ENCODE data around the gene TRIP10.

The TRIP10 gene

DNA sequence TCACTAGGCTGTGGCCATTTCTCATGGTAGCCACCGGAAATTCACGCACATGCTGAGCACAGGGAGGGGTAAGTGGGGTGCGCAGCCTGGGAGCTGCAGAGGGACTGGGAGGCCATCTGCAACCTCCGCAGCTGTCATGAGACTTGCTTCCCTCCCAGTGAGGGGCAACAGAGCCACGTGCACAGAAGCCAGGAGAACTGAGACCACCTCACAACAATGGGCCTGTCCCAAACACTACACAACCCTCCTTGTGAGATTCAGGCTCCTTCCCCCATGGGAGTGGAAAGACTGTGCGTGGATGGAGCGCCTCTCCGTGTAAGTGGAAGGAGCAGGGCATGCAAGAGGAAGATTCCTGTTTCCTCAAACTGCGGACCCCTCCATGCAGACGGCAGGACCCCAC lies 27.9 kb upstream of the TRIP10 start:
- no peak for DNase-seq (ENCODE audit: low read depth)

GRCh38 chr19:6712231-6712630 lies 27.2 kb upstream of the TRIP10 start:
- no peak for DNase-seq (ENCODE audit: low read depth)

DNA sequence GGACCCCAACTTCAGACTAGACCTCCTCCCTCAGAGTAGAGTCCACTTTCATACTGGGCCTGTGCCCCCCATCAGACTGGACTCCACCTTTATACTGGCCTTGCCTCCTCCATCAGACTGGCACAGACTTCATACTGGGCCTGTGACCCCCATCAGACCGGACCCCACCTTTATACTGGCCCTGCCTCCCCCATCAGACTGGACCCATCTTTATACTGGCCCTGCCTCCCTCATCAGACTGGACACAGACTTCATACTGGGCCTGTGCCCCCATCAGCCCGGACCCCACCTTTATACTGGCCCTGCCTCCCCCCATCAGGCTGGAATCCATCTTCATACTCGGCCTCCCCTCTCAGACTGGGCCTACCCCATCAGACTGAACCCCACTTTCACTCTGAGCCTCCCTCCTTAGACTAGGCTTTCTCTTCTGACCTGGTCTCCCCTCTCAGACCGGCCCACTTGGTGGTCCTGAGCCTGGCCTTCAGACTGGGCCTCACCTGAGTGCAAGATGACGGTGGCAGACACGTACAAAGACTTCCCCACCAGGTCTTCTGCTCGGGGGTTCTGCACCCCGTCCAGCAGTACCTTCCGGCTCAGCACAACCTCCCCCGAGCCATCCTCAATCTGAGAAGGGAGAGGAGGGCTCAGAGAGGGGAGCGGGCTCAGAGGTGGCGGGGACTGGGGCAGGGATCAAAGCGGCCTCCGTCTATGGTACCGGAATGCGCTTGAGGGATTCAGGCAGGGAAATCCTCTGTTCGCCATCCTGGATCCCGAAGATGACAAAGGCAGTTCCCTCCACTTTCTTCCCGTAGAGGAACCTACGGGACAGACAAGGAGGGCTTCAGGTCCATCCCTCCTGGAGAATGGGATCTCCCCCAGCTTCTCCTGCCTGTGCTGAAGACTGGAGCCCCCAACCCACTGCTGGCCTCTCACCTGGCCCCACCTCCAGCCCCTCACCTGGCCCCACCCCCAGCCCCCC lies 26.5 kb upstream of the TRIP10 start:
- no peak for DNase-seq (ENCODE audit: low read depth)

GRCh38 chr19:6713773-6714692 lies 25.4 kb upstream of the TRIP10 start:
- DNase-seq (ENCODE audit: low read depth), result no peak

DNA sequence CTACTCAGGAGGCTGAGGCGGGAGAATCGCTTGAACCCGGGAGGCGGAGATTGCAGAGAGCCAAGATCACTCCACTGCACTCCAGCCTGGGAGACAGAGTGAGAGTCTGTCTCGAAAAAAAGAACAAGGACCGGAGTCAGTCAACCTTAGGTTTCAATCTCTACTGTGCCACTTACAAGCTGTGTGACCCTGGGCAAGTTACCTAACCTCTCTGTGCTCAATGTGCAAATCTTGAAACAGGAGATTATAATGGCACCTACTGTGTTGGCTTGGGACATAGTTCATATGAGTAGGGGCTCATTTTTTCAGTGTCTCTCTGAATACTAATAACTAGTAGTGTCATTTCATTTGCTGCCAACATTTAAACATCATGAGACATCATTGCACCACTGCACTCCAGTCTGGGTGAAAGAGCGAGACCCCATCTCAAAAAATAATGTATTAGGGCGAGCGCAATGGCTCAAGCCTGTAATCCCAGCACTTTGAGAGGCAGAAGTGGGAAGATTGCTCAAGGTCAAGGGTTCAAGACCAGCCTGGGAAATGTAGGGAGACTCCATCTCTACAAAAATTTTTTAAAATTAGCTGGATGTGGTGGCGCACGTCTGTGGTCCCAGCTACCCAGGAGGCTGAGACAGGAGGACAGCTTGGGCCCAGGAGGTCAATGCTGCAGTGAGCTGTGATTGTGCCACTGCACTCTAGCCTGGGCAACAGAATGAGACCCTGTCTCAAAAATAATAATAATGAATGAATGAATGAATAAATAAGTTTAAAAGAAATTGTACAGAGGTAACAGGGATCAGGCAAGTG lies 24.5 kb upstream of the TRIP10 start:
- DNase-seq (ENCODE audit: low read depth), result no peak

GRCh38 chr19:6716610-6716970 lies 22.9 kb upstream of the TRIP10 start:
- DNase-seq (ENCODE audit: low read depth), result no peak

DNA sequence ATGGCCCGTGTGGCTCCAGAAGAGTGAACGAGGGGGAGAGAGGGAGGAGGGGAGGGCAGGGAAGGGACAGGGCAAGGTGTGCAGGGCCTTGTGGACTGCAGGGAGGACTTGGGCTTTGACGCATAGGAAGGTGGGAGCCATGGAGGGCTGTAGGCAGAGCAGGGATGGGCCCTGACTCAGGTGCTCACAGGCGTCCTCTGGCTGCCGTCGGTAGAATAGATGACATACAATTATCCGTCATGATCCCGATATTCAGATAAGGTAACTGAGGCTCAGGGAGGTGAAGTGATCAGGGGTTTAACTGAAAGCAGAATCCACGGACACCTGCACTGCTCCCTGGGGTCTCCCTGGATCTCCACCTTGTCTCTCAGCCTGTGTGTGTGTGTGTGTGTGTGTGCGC lies 22.4 kb upstream of the TRIP10 start:
- DNase-seq (ENCODE audit: low read depth), result no peak

- DNase-seq (ENCODE audit: low read depth), result no peak
These were observed 22.0 kb upstream of the TRIP10 start for GRCh38 chr19:6717441-6717971.

DNA sequence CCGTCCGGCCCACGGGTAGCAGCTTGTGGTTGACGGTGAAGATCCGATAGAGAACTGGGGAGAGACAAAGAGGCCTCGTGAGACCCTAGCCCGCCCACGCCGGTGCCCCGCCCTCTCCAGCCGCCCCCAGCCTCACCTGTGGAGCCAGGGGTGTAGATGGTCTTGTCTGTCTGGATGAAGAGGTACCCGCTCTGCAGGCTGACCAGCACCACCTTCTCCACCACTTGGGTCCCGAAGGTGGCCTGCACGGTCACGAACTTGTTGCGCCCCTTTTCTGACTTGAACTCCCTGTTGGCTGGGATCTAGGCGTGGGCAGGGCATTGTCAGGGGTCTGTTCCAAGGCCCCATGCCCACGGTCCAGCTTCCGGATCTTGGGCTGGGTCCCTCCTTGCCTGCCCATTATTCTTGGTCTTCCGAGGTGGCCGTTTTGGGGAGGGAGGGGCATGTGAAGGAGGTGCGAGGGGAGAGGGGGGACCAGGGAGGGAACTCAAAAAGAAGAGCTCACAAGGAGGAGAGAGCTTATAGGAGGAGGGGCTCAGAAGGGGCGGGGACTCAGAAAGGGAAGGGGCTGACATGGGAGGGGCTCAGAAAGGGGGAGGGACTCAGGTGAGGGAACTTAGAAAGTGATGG lies 21.3 kb upstream of the TRIP10 start:
- no peak for DNase-seq (ENCODE audit: low read depth)

- DNase-seq (ENCODE audit: low read depth), result no peak
These were observed 20.5 kb upstream of the TRIP10 start for GRCh38 chr19:6718741-6719539.

DNA sequence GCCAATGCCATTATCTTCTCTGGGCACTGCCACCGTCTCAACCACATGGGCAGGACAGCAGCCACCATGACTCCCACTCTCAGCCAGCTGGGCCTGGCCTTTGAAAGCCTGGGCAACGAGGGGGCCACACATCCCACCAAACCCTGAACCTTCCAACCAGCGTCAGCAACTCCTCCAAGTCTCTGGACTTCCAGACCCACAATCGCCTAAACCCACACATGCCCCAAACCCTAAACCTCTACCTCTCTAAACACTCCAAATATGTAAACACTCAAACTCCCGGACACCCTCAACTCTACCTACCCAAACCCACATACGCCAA lies 20.0 kb upstream of the TRIP10 start:
- DNase-seq (ENCODE audit: low read depth), result no peak

DNA sequence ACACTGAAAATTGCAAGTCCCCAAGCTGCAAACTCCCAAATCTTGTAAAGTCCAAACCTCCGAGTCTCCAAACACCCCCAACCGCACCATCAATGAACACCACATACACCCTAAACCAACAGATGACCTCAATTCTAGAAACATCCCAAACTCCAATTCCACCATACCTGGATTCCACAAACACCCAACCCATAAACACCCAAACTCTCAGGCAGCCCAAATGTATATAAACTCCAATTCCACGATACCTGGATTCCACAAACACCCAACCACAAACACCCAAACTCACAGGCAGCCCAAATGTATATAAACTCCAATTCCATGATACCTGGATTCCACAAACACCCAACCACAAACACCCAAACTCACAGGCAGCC lies 19.5 kb upstream of the TRIP10 start:
- no peak for DNase-seq (ENCODE audit: low read depth)

DNA sequence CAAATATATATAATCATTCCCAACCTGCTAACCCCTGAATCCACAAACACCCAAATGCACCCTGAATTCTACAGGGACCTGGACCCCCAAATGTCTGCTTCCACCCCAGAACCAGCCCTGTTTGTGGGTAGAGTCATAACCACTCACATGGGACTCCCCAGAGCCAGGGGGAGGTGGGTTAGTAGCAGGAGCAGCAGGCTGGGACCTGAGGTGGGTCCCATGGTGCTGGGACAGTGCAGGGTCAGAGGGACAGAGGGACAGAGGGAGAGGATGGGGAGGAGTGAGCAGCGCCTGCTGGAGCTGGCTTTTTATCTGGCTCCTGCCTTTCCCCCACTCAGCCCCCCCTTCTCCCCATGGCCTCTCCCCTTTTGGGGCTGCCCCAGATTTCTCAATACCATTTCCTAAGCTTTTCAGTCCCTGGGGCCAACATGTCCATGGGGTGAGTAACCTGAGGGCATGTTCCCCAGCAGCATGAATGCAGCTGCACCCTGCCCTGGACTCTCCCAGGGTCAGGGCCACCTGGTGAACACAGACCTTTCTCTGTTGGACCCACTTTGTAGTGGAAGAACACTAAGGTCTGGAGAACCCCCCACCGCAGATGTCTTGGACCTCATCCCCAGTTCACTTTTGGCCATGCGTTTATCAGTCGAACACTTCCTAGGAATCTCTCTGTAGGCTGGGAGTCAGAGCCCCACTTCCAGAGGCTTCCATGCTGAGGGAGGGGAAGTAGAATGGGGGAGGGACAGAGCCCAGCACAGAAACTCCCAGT lies 18.9 kb upstream of the TRIP10 start, which contains the start of gene C3:
Gene C3 (minus strand): TSS at position 282 of the 769 bp plus-strand sequence. CDS start 61 bp downstream, at position 221.
- DNase-seq (ENCODE audit: low read depth), result no peak

- DNase-seq (ENCODE audit: low read depth), result no peak
These were observed 18.4 kb upstream of the TRIP10 start for GRCh38 chr19:6721138-6721474.

- no peak for DNase-seq (ENCODE audit: low read depth)
These were observed 17.7 kb upstream of the TRIP10 start for GRCh38 chr19:6721773-6722172.

GRCh38 chr19:6723108-6723618 lies 16.3 kb upstream of the TRIP10 start:
- no peak for DNase-seq (ENCODE audit: low read depth)

GRCh38 chr19:6723738-6724137 lies 15.7 kb upstream of the TRIP10 start:
- no peak for DNase-seq (ENCODE audit: low read depth)

DNA sequence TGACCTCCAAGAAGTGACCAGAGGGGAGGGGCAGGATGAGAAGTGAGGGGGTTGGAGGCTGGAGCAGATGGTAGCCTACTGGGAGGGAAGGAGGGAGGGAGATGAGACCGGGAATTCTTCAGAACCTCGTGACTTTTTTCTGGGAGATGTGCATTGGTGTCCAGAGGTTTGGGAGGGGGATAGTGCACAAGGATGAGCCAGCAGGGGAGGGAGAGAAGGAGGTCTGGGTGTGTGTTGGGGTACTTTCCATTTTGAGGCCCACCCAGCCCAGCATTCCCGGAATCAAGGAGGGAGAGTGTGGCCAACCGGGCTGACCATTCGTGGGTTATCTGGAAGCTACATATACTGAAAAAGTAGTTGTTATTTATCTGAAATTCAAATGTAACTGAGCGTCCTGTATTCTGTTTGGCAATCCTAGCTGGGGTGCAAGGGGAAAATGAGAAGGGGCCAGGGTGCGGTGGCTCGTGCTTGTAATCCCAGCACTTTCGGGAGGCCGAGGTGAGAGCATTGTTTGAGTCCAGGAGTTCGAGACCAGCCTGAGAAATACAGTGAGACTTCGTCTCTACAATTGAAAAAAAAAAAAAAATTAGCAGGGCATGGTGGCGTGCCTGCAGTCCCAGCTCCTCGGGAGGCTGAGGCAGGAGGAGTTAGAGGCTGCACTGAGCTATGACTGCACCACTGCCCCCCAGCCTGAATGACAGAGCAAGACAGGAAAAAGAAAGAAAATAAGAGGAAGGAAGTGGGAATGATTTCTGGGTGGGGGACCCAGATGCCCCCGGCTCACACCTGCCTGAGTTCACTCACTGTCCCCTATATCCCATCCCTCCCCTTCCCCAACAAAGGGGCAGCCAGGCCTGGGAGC lies 14.6 kb upstream of the TRIP10 start:
- DNase-seq (ENCODE audit: low read depth), result no peak

All from stimulated activated CD8-positive, alpha-beta memory T cell treated with anti-CD3 and anti-CD28 coated beads, Interleukin-4, amount 100 ng/mL, for 24 hours (primary cell).